ENCODE data around the gene MDFI.

DNA sequence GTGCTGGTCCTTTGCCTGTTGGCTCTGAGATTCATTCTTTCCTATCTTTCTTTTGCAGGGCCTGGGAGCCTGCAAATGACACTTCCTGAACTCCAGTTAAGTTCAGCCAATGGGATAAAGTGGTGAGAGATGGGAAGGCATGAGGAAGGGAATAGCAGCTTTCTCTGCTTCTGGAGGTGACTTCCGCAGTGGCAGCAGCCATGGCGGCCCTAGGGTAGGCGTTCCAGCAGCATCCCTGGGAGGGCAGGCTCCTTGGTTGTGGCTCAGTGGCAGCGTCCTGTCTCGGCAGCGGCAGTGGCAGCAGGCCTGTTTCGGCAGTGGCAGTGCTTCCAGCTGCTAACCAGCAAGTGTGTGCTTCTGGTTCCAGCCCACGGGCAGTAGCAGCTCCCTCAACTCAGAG, 7.3 kb upstream of the MDFI start:
- no peak for TF ChIP-seq TAF1 (conservative IDR thresholded peaks at IDR 0.05)
- no peak for TF ChIP-seq HNF4A (conservative IDR thresholded peaks at IDR 0.05)
- TF ChIP-seq YY1 (IDR thresholded peaks at IDR 0.05): no peak
- no peak for TF ChIP-seq CTCF (IDR thresholded peaks at IDR 0.05; ENCODE audit: low read depth, low read length, missing input control)
- no peak for TF ChIP-seq NR2F2 (IDR thresholded peaks at IDR 0.05)
- no peak for TF ChIP-seq FOXA2 (IDR thresholded peaks at IDR 0.05)
- TF ChIP-seq, protein P1, sequence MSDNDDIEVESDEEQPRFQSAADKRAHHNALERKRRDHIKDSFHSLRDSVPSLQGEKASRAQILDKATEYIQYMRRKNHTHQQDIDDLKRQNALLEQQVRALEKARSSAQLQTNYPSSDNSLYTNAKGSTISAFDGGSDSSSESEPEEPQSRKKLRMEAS (IDR thresholded peaks at IDR 0.05): no peak
- no peak for TF ChIP-seq EGR1 (IDR thresholded peaks at IDR 0.05; ENCODE audit: low read depth in 2 of 2)
- TF ChIP-seq, protein P2, sequence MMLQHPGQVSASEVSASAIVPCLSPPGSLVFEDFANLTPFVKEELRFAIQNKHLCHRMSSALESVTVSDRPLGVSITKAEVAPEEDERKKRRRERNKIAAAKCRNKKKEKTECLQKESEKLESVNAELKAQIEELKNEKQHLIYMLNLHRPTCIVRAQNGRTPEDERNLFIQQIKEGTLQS (IDR thresholded peaks at IDR 0.05): no peak
- no peak for TF ChIP-seq SP1 (IDR thresholded peaks at IDR 0.05)
- no peak for TF ChIP-seq GABPA (IDR thresholded peaks at IDR 0.05 in 1 of 2, conservative IDR thresholded peaks at IDR 0.05 in 1 of 2)
- TF ChIP-seq, protein P3, sequence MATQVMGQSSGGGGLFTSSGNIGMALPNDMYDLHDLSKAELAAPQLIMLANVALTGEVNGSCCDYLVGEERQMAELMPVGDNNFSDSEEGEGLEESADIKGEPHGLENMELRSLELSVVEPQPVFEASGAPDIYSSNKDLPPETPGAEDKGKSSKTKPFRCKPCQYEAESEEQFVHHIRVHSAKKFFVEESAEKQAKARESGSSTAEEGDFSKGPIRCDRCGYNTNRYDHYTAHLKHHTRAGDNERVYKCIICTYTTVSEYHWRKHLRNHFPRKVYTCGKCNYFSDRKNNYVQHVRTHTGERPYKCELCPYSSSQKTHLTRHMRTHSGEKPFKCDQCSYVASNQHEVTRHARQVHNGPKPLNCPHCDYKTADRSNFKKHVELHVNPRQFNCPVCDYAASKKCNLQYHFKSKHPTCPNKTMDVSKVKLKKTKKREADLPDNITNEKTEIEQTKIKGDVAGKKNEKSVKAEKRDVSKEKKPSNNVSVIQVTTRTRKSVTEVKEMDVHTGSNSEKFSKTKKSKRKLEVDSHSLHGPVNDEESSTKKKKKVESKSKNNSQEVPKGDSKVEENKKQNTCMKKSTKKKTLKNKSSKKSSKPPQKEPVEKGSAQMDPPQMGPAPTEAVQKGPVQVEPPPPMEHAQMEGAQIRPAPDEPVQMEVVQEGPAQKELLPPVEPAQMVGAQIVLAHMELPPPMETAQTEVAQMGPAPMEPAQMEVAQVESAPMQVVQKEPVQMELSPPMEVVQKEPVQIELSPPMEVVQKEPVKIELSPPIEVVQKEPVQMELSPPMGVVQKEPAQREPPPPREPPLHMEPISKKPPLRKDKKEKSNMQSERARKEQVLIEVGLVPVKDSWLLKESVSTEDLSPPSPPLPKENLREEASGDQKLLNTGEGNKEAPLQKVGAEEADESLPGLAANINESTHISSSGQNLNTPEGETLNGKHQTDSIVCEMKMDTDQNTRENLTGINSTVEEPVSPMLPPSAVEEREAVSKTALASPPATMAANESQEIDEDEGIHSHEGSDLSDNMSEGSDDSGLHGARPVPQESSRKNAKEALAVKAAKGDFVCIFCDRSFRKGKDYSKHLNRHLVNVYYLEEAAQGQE (IDR thresholded peaks at IDR 0.05): no peak
- TF ChIP-seq JUND (IDR thresholded peaks at IDR 0.05): no peak
- TF ChIP-seq RAD21 (IDR thresholded peaks at IDR 0.05): no peak

Measured in liver (tissue), 3 donors.